Measurements from ENCODE around the gene VCP. TPM values are rescaled to one million over a fixed set of nuclear protein-coding genes. Genes with fewer than 3 reads are reported as not detected.

Gene VCP
- total and polyA plus RNA-seq, 9 of the 15 experiments (the other 6 are each of a cell fraction or from before 2014, with no cell fraction given): 7.1 to 257 (median 199) TPM

GRCh38 chr9:35072461-35073278 lies at the start of gene VCP (continued):
- TF ChIP-seq, protein P1, sequence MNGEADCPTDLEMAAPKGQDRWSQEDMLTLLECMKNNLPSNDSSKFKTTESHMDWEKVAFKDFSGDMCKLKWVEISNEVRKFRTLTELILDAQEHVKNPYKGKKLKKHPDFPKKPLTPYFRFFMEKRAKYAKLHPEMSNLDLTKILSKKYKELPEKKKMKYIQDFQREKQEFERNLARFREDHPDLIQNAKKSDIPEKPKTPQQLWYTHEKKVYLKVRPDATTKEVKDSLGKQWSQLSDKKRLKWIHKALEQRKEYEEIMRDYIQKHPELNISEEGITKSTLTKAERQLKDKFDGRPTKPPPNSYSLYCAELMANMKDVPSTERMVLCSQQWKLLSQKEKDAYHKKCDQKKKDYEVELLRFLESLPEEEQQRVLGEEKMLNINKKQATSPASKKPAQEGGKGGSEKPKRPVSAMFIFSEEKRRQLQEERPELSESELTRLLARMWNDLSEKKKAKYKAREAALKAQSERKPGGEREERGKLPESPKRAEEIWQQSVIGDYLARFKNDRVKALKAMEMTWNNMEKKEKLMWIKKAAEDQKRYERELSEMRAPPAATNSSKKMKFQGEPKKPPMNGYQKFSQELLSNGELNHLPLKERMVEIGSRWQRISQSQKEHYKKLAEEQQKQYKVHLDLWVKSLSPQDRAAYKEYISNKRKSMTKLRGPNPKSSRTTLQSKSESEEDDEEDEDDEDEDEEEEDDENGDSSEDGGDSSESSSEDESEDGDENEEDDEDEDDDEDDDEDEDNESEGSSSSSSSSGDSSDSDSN (IDR thresholded peaks at IDR 0.05; ENCODE audit: borderline replicate concordance in 1 of 2, low read depth in 2 of 2, low read length in 2 of 2): no peak
- TF ChIP-seq FOSL1 (tag; conservative IDR thresholded peaks at IDR 0.05) (no peak), ZNF134 (CRISPR knock-in tag; conservative IDR thresholded peaks at IDR 0.05) (no peak), MCM7 (IDR thresholded peaks at IDR 0.05) (no peak)

GRCh38 chr9:35116898-35117551 lies 44.6 kb upstream of the VCP start:
- H3K4me1 ChIP-seq (replicated peaks in 1 of 2; ENCODE audit: control insufficient read depth in 2 of 2, insufficient read depth in 2 of 2, low read length in 2 of 2): peaks cover 20 to 26% of the 10 kb centered on the region in 2 experiments
- no peaks in the 10 kb centered on the region for H3K9me1 ChIP-seq (ENCODE audit: control insufficient read depth, insufficient read depth, low read length)
- peak overlapping the region; percentile 46 to 67; a peak in 3 of 4 replicates for H3K9ac ChIP-seq (ENCODE audit: insufficient read depth in 1 of 2, low read depth in 2 of 2, low read length in 2 of 2)
- FAIRE-seq (peak; percentile 90), DNase-seq (ENCODE audit: extremely low read depth in 1 of 4, low spot score in 3 of 4) (peak; percentile 71 to 92 (median 72)), ATAC-seq (peak; percentile 80)
- H3K4me2 ChIP-seq (ENCODE audit: insufficient read depth, low read length): peak overlapping the region; percentile 99
- H3K4me3 ChIP-seq: peak overlapping the region; percentile 58
- no TSS peak for BruUV-seq (replicated peaks)
- POLR2A ChIA-PET: interaction anchor here (0.5 to 1.1 kb wide), 7 partner anchors 10 to 1071 kb away, joined by 3 to 7 read pairs (median 3); partner anchors contain the start of gene RUSC2
- peak overlapping the region; percentile 95 for H2AFZ ChIP-seq (ENCODE audit: low read depth, low read length)
- 30% methylated on average over 26 of the region's 30 CpGs for WGBS (ENCODE audit: insufficient coverage, low coverage, missing lambda C conversion rate)
- intact Hi-C loops (cut with micrococcal nuclease): loop anchor here (1.0 to 5.0 kb wide), 3 partner anchors 45 to 360 kb away; partner anchors contain the start of gene UNC13B
- H4K20me1 ChIP-seq (replicated peaks; ENCODE audit: control insufficient read depth, insufficient read depth, low read length): peaks cover 4% of the 10 kb centered on the region
- CTCF ChIA-PET (ENCODE audit: low intra/inter-chr PET ratio): interaction anchor here (0.6 to 1.9 kb wide), 4 partner anchors 79 to 436 kb away, joined by 3 to 13 read pairs (median 7); no protein-coding TSS in a partner anchor
- H3K27ac ChIP-seq (ENCODE audit: extremely low read depth, low read depth, low read length): peak overlapping the region; percentile 62; the same call in 2 of the 3 replicates
- H3K27me3 ChIP-seq (ENCODE audit: control insufficient read depth in 2 of 2, insufficient read depth in 2 of 2, low read length in 2 of 2): no peaks in the 10 kb centered on the region
- H3K79me2 ChIP-seq (ENCODE audit: control insufficient read depth, insufficient read depth, low read length): peaks cover 26% of the 10 kb centered on the region
- no peaks in the 10 kb centered on the region for H3K9me3 ChIP-seq (replicated peaks; ENCODE audit: control insufficient read depth, insufficient read depth, low read depth, low read length)
- in situ Hi-C loops (cut with MboI): loop anchor here (5.0 kb wide), 2 partner anchors 140 to 355 kb away; no protein-coding TSS in a partner anchor
- no peaks in the 10 kb centered on the region for H3K36me3 ChIP-seq (ENCODE audit: control insufficient read depth, insufficient read depth, low read length)
- no peak for TF ChIP-seq ETV1 (tag; conservative IDR thresholded peaks at IDR 0.05; ENCODE audit: low read depth)
- TF ChIP-seq ZNF232 (CRISPR knock-in tag; IDR thresholded peaks at IDR 0.05): no peak
- TF ChIP-seq RBM25 (IDR thresholded peaks at IDR 0.05; ENCODE audit: low read depth, low read length, severe bottlenecking): no peak
- no peak for TF ChIP-seq RFX5 (IDR thresholded peaks at IDR 0.05; ENCODE audit: low read depth, low read length)
- no peak for TF ChIP-seq NONO (IDR thresholded peaks at IDR 0.05; ENCODE audit: low read depth in 2 of 2, low read length in 1 of 2)
- no peak for TF ChIP-seq SRSF9 (IDR thresholded peaks at IDR 0.05; ENCODE audit: borderline replicate concordance, low read depth, low read length)
- TF ChIP-seq ZNF589 (CRISPR knock-in tag; IDR thresholded peaks at IDR 0.05; ENCODE audit: low read depth): no peak
- no peak for TF ChIP-seq ZC3H8 (IDR thresholded peaks at IDR 0.05)
- TF ChIP-seq THRB (CRISPR knock-in tag; conservative IDR thresholded peaks at IDR 0.05): no peak
- TF ChIP-seq HLTF (IDR thresholded peaks at IDR 0.05): no peak
- TF ChIP-seq CBX5 (IDR thresholded peaks at IDR 0.05; ENCODE audit: borderline replicate concordance, low read depth): no peak
- no peak for TF ChIP-seq SAFB2 (IDR thresholded peaks at IDR 0.05; ENCODE audit: borderline replicate concordance, low read depth, low read length, severe bottlenecking)

All from K562 (cell line).